ENCODE data around the gene MEGF6.

The MEGF6 gene

DNA sequence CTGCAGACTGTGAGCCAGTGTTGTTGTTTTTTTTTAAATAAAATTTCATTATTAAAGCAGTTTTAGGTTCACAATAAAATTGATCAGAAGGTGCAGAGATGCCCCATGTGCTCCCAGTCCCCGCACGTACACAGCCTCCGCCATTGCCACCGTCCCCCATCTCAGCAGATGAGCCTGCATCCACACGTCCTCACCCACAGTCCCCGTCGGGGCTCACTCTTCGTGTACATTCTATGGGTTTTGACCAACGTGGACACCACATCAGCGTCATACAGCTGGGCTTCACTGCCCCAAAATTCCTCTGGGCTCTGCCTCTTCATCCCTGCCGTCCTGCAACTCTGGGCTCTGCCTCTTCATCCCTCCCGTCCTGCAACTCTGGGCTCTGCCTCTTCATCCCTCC, 168.4 kb downstream of the MEGF6 start:
- DNase-seq (ENCODE audit: low read depth in 3 of 3) = no peak

DNA sequence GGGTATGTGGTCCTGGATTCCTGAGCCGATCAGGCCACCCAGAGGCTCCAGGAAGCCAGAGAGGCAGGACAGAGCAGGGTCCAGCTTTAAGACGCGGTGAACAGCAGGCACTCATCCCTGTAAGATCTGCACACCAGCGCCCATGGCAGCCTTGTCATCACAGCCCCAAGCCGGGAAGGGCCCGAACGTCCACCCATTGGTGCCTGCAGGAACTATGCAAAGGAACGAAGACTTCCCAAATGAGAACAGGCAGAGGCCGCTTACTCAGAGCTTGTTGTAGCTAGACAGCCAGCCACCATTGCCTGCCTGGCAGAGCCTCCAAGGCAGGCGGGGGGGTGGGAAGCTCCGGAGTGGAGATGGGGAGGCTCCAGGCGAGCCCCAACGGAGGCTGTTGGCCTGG, 169.0 kb downstream of the MEGF6 start:
- no peak for DNase-seq (ENCODE audit: low read depth in 3 of 3)

DNA sequence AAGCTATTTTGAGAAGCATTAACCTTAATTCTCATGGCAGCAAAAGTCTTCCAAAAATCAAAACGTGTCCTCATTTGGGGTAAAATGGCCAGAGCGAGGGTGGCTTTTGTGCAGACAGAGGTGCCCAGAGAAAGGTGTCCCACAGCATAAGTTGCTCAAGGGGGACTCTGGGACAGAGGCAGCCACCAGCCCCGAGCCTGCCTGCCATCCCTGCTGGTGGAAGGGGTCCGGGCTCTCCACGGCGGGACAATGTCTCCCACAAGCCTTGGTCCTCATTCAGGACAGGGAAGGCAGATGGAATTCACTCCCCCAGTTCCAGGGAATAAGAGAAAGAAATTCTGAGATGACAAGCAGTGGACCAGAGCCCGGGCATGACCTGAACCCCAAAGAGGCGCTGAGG, 169.4 kb downstream of the MEGF6 start:
- no peak for DNase-seq (ENCODE audit: low read depth in 3 of 3)

DNA sequence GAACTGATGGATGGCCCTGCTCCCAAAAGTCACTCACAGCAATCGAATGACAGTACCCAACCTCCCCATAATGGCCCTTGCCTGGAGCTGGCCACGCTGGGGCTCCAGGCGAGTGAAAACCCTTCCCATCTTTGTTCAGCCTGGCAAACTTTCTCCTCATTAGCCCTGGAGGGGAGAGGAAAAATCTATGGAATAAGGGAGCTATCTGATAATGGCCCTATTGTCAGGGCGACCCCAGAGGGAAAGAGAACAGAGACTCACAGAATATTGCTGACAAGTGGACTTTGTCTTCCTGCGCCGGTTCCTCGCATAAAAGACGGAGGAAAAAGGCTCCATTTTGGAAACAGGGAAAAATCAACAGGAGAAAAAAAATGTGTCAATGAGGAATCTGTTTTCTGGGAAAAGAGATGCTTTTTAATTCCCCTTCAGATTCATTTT, 169.9 kb downstream of the MEGF6 start:
- no peak for DNase-seq (ENCODE audit: low read depth in 3 of 3)

DNA sequence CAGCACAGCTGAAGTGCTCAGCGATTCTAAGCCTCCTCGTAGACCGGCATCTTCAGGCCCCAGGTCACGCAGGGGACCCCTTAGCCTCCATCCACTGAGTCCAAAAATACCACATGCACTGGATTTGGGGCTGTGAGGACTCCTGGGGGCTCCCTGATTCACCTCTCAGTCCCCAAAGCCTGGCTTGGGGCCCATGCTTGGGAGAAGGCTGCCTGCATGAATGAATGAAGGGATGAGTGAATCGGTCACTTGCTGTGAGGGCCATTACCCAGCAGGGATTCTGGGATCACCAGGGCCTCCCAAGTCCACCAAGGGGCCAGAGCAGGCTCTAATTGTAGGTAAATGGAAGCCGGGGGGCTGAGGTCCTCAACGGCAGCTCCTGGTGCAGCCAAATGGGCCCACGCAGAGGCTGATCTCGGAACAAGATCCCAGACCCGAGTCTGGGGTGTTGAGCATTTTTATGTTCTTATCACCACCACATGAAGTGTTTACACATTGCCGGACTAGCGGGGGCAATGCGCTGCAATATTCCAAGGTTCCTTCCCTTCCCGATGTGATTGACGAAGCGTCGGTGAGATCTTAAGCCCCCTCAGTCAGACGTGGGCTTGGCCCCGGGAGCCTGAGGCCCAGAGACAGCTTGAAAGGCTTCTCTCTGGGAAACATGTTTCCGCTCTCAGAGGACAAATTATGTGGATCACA, 170.4 kb downstream of the MEGF6 start:
- DNase-seq (ENCODE audit: low read depth in 3 of 3) = no peak

DNA sequence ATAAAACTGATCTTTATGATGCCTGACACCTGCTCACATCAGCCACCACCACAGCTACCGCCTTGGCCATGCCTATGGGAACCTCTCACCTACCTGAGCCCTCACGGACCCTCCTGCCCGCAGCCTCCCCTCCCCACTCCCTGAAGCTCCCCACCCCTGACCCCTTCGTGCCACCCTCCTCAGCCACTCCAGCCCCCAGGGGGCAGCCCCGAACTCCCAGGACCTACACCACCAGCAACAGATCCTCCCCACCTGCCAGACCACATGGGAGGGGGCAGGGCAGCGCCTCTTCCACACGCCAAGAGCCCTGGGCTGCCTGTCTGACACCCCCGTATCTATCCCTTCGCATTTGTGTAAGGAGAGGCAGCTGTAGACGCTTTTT, 171.0 kb downstream of the MEGF6 start:
- DNase-seq (ENCODE audit: low read depth in 3 of 3) = no peak

All from stimulated activated CD4-positive, alpha-beta T cell treated with anti-CD3 and anti-CD28 coated beads, TNF-alpha, amount 100 ng/mL, for 4 hours (primary cell).